Astrocyte (in vitro differentiated cells and primary cell): ENCODE measurements around the gene KLF7. TPM values are rescaled to one million over a fixed set of nuclear protein-coding genes. Genes with fewer than 3 reads are reported as not detected.
A peak's percentile ranks its signal among the peaks of the same experiment; 100 is the strongest.

Experiments used
- DNase-seq: peaks from one replicate; pipeline ENCODE4 v3.0.0-alpha.2; 2010; ENCODE audit warnings: low read depth
- FAIRE-seq: peaks from 2 replicates; lab custom pipeline; 2011; peaks lifted over from hg19 to GRCh38; lab: Jason Lieb, UNC
- H2AFZ ChIP-seq: 2 replicates; pipeline ENCODE4 v1.6.0; 2012; ENCODE audit warnings: low read depth, low read length, inconsistent platforms
- H3K27ac ChIP-seq: 2 replicates; pipeline ENCODE4 v1.5.1; 2011; ENCODE audit warnings: low read depth, low read length, inconsistent platforms
- H3K27me3 ChIP-seq: 2 replicates; pipeline ENCODE4 v1.6.0; 2011; ENCODE audit warnings: low read length, inconsistent platforms; ENCODE audit not compliant: insufficient read depth
- H3K36me3 ChIP-seq: 2 replicates; pipeline ENCODE4 v1.5.1; 2011; ENCODE audit warnings: low read length, inconsistent platforms; ENCODE audit not compliant: insufficient read depth
- H3K4me1 ChIP-seq: 2 replicates; pipeline ENCODE4 v1.5.1; 2011; ENCODE audit warnings: low read length, inconsistent platforms; ENCODE audit not compliant: insufficient read depth
- H3K4me2 ChIP-seq: 2 replicates; pipeline ENCODE4 v1.6.0; 2012; ENCODE audit warnings: low read length, inconsistent platforms
- H3K4me3 ChIP-seq: 2 replicates; pipeline ENCODE4 v1.5.1; 2011; ENCODE audit warnings: low read depth, mild to moderate bottlenecking, low read length, inconsistent platforms; ENCODE audit not compliant: insufficient read depth
- H3K79me2 ChIP-seq: 2 replicates; pipeline ENCODE4 v1.6.0; 2012; ENCODE audit warnings: mild to moderate bottlenecking, low read length, inconsistent platforms; ENCODE audit not compliant: insufficient read depth
- H3K9ac ChIP-seq: 2 replicates; pipeline ENCODE4 v1.6.0; 2012; ENCODE audit warnings: mild to moderate bottlenecking, low read length, inconsistent platforms
- H3K9me3 ChIP-seq: 2 replicates; pipeline ENCODE4 v1.5.1; 2012; ENCODE audit warnings: low read depth, mild to moderate bottlenecking, low read length, inconsistent platforms; ENCODE audit not compliant: insufficient read depth
- H4K20me1 ChIP-seq: 2 replicates; pipeline ENCODE4 v1.6.0; 2012; ENCODE audit warnings: low read length, inconsistent platforms; ENCODE audit not compliant: insufficient read depth
- H3K27ac Mint-ChIP-seq: one replicate; pipeline ENCODE4 v1.8.0; 2021; ENCODE audit warnings: mild to moderate bottlenecking, mixed read lengths; ENCODE audit not compliant: unreplicated experiment
- H3K27me3 Mint-ChIP-seq: one replicate; pipeline ENCODE4 v1.8.0; 2021; ENCODE audit warnings: low read depth, mixed read lengths; ENCODE audit not compliant: unreplicated experiment
- H3K36me3 Mint-ChIP-seq: one replicate; pipeline ENCODE4 v1.8.0; 2021; ENCODE audit warnings: low read depth, mixed read lengths; ENCODE audit not compliant: unreplicated experiment
- H3K4me1 Mint-ChIP-seq: one replicate; pipeline ENCODE4 v1.8.0; 2021; ENCODE audit warnings: low read depth, mixed read lengths; ENCODE audit not compliant: unreplicated experiment
- H3K4me3 Mint-ChIP-seq: one replicate; pipeline ENCODE4 v1.8.0; 2021; ENCODE audit warnings: mild to moderate bottlenecking, moderate library complexity, mixed read lengths; ENCODE audit not compliant: unreplicated experiment
- H3K9me3 Mint-ChIP-seq: one replicate; pipeline ENCODE4 v1.8.0; 2021; ENCODE audit warnings: mild to moderate bottlenecking, mixed read lengths; ENCODE audit not compliant: unreplicated experiment
- CTCF ChIP-seq: IDR thresholded peaks from 2 replicates; pipeline ENCODE4 v1.5.1; 2011; ENCODE audit warnings: low read depth, mild to moderate bottlenecking, inconsistent platforms, low read length, moderate library complexity; ENCODE audit not compliant: insufficient read depth
- EZH2 ChIP-seq: IDR thresholded peaks from 2 replicates; pipeline ENCODE4 v1.6.1; 2012; ENCODE audit warnings: mild to moderate bottlenecking, low read length, inconsistent platforms; ENCODE audit not compliant: insufficient read depth
- total RNA-seq: library from RNA; stranded (reverse); gene quantifications from 2 replicates; pipeline ENCODE4 v1.2.1, GENCODE V29; 2021

Gene KLF7
- total RNA-seq, 1 donor from 2014 or later: 81.2 TPM

GRCh38 chr2:207075456-207075855, 90.3 kb downstream of the KLF7 start:
- Mint-ChIP-seq H3K27me3 (no peaks in the 10 kb centered on the region), H3K4me1 (peaks cover 16% of the 10 kb centered on the region), H3K36me3 (peaks cover 20% of the 10 kb centered on the region), H3K27ac (no peak overlapping the region), H3K4me3 (no peak overlapping the region), H3K9me3 (no peaks in the 10 kb centered on the region)
- Histone ChIP-seq H3K9ac (no peak overlapping the region), H4K20me1 (peaks cover 49% of the 10 kb centered on the region), H3K4me1 (no peaks in the 10 kb centered on the region), H3K4me3 (no peak overlapping the region), H2AFZ (no peak overlapping the region), H3K4me2 (no peak overlapping the region), H3K9me3 (no peaks in the 10 kb centered on the region), H3K27me3 (no peaks in the 10 kb centered on the region), H3K27ac (no peak overlapping the region), H3K36me3 (peaks cover 28% of the 10 kb centered on the region), H3K79me2 (peaks cover 10% of the 10 kb centered on the region)
- FAIRE-seq (no peak), DNase-seq (no peak)
- TF ChIP-seq EZH2: no peak
- no peak for TF ChIP-seq CTCF

GRCh38 chr2:207073801-207074678, 91.7 kb downstream of the KLF7 start:
- Histone ChIP-seq H2AFZ (no peak overlapping the region), H4K20me1 (peaks cover 36% of the 10 kb centered on the region), H3K9me3 (no peaks in the 10 kb centered on the region), H3K4me1 (no peaks in the 10 kb centered on the region), H3K4me3 (no peak overlapping the region), H3K27ac (no peak overlapping the region), H3K4me2 (peak overlapping the region; percentile 22), H3K79me2 (peaks cover 3% of the 10 kb centered on the region), H3K9ac (no peak overlapping the region), H3K27me3 (no peaks in the 10 kb centered on the region), H3K36me3 (peaks cover 14% of the 10 kb centered on the region)
- Mint-ChIP-seq H3K9me3 (no peaks in the 10 kb centered on the region), H3K4me3 (no peak overlapping the region), H3K36me3 (peaks cover 13% of the 10 kb centered on the region), H3K27me3 (no peaks in the 10 kb centered on the region), H3K4me1 (peaks cover 16% of the 10 kb centered on the region), H3K27ac (peak overlapping the region; percentile 48)
- FAIRE-seq (no peak), DNase-seq (peak; percentile 6)
- no peak for TF ChIP-seq CTCF
- no peak for TF ChIP-seq EZH2

- Histone ChIP-seq H3K36me3 (peaks cover 11% of the 10 kb centered on the region), H3K4me1 (no peaks in the 10 kb centered on the region)
- peak overlapping the region; percentile 48 for H3K27ac Mint-ChIP-seq
Observed at GRCh38 chr2:207073412-207073800, 92.3 kb downstream of the KLF7 start.

More at GRCh38 chr2:207073412-207073800, 92.3 kb downstream of the KLF7 start:
- H3K9me3 Mint-ChIP-seq: no peaks in the 10 kb centered on the region
- H3K9me3 ChIP-seq: no peaks in the 10 kb centered on the region
- FAIRE-seq: no peak
- no peak overlapping the region for H3K4me3 ChIP-seq
- no peak overlapping the region for H2AFZ ChIP-seq
- H4K20me1 ChIP-seq: peaks cover 36% of the 10 kb centered on the region
- H3K27ac ChIP-seq: no peak overlapping the region
- TF ChIP-seq CTCF (no peak), EZH2 (no peak)
- no peaks in the 10 kb centered on the region for H3K27me3 ChIP-seq
- no peak overlapping the region for H3K9ac ChIP-seq
- peaks cover 3% of the 10 kb centered on the region for H3K79me2 ChIP-seq
- DNase-seq: no peak
- peaks cover 16% of the 10 kb centered on the region for H3K4me1 Mint-ChIP-seq
- peaks cover 9% of the 10 kb centered on the region for H3K36me3 Mint-ChIP-seq
- H3K4me3 Mint-ChIP-seq: no peak overlapping the region
- no peak overlapping the region for H3K4me2 ChIP-seq
- no peaks in the 10 kb centered on the region for H3K27me3 Mint-ChIP-seq
